CD14-positive monocyte (primary cell): ENCODE results near the gene ZNF473. TPM values are rescaled to one million over a fixed set of nuclear protein-coding genes. Genes with fewer than 3 reads are reported as not detected.

Experiments used
- DNase-seq, 3 donors: peaks; one replicate each; pipeline ENCODE4 v3.0.0-alpha.2; 2011 to 2022
- H2AFZ ChIP-seq: 2 replicates; pipeline ENCODE4 v1.6.0; 2012; ENCODE audit warnings: mild to moderate bottlenecking, low read depth, low read length, inconsistent platforms; ENCODE audit not compliant: insufficient read depth, poor library complexity, severe bottlenecking
- H3K27ac ChIP-seq, 2 donors: 1 replicate in 1 of 2; 2 replicates in 1 of 2; pipeline ENCODE4 v1.5.1; 2012 to 2013; ENCODE audit warnings: low read length in 2 of 2, control low read depth in 1 of 2, inconsistent platforms in 1 of 2, low read depth in 1 of 2, mild to moderate bottlenecking in 1 of 2
- H3K27me3 ChIP-seq, 2 donors: one replicate each; pipeline versions ENCODE4 v1.6.0 to v1.6.1; 2011 to 2013; ENCODE audit warnings: low read length in 2 of 2; ENCODE audit not compliant: control insufficient read depth in 2 of 2, insufficient read depth in 2 of 2
- H3K36me3 ChIP-seq, 2 donors: replicated peaks in 1 of 2; 1 replicate in 1 of 2; 2 replicates in 1 of 2; pipeline versions ENCODE4 v1.5.1 to v1.6.1; 2012 to 2013; ENCODE audit warnings: low read length in 2 of 2, control low read depth in 1 of 2, inconsistent platforms in 1 of 2, mild to moderate bottlenecking in 1 of 2; ENCODE audit not compliant: insufficient read depth in 2 of 2, control insufficient read depth in 1 of 2
- H3K4me1 ChIP-seq, 2 donors: 1 replicate in 1 of 2; 2 replicates in 1 of 2; pipeline versions ENCODE4 v1.5.1 to v1.6.1; 2012 to 2013; ENCODE audit warnings: low read length in 2 of 2, control low read depth in 1 of 2, inconsistent platforms in 1 of 2, mild to moderate bottlenecking in 1 of 2, moderate library complexity in 1 of 2; ENCODE audit not compliant: insufficient read depth in 2 of 2, control insufficient read depth in 1 of 2
- H3K4me2 ChIP-seq: replicated peaks from 2 replicates; pipeline ENCODE3; 2012; ENCODE audit warnings: low read length, moderate library complexity, mild to moderate bottlenecking; ENCODE audit not compliant: poor library complexity, severe bottlenecking; ENCODE audit errors: extremely low read depth
- H3K4me3 ChIP-seq, 3 experiments: fragments of 200-600 bp in 1 of 3; sonication (generic) in 1 of 3; replicated peaks in 1 of 3; 1 replicate in 2 of 3; 2 replicates in 1 of 3; pipeline ENCODE4 v1.5.1; 2011 to 2013; ENCODE audit warnings: low read length in 3 of 3, mild to moderate bottlenecking in 3 of 3, control low read depth in 2 of 3, low read depth in 2 of 3, inconsistent platforms in 1 of 3, moderate library complexity in 1 of 3
- H3K79me2 ChIP-seq: 2 replicates; pipeline ENCODE4 v1.6.0; 2012; ENCODE audit warnings: mild to moderate bottlenecking, control low read depth, inconsistent platforms, low read length, moderate library complexity; ENCODE audit not compliant: insufficient read depth
- H3K9ac ChIP-seq: 2 replicates; pipeline ENCODE4 v1.6.0; 2017; ENCODE audit warnings: low read length, mild to moderate bottlenecking; ENCODE audit not compliant: insufficient read depth, poor library complexity, severe bottlenecking
- H3K9me3 ChIP-seq, 2 donors: replicated peaks in 1 of 2; 1 replicate in 1 of 2; 2 replicates in 1 of 2; pipeline versions ENCODE4 v1.5.1 to v1.6.1; 2012 to 2013; ENCODE audit warnings: low read length in 2 of 2, control low read depth in 1 of 2; ENCODE audit not compliant: control insufficient read depth in 1 of 2, insufficient read depth in 1 of 2
- H4K20me1 ChIP-seq: 2 replicates; pipeline ENCODE4 v1.6.0; 2012; ENCODE audit warnings: mild to moderate bottlenecking, low read length, control low read depth, moderate library complexity; ENCODE audit not compliant: insufficient read depth
- H3K27ac Mint-ChIP-seq, 7 donors: one replicate each; pipeline ENCODE4 v1.8.0; 2020; ENCODE audit warnings: mild to moderate bottlenecking in 7 of 7, mixed read lengths in 7 of 7, moderate library complexity in 6 of 7, inconsistent platforms in 2 of 7
- H3K27me3 Mint-ChIP-seq, 3 donors: one replicate each; pipeline ENCODE4 v1.8.0; 2021 to 2022; ENCODE audit warnings: low read depth in 3 of 3, mild to moderate bottlenecking in 3 of 3, mixed read lengths in 3 of 3, moderate library complexity in 3 of 3, inconsistent platforms in 1 of 3
- H3K36me3 Mint-ChIP-seq, 2 donors: one replicate each; pipeline ENCODE4 v1.8.0; 2020; ENCODE audit warnings: mixed read lengths in 2 of 2, inconsistent platforms in 1 of 2, mild to moderate bottlenecking in 1 of 2
- H3K4me1 Mint-ChIP-seq: one replicate; pipeline ENCODE4 v1.8.0; 2020; ENCODE audit warnings: mild to moderate bottlenecking, mixed read lengths
- H3K4me3 Mint-ChIP-seq, 2 donors: one replicate each; pipeline ENCODE4 v1.8.0; 2020; ENCODE audit warnings: mild to moderate bottlenecking in 2 of 2, mixed read lengths in 2 of 2, moderate library complexity in 1 of 2
- H3K9me3 Mint-ChIP-seq, 7 donors: one replicate each; pipeline ENCODE4 v1.8.0; 2020 to 2022; ENCODE audit warnings: mixed read lengths in 7 of 7, mild to moderate bottlenecking in 6 of 7, moderate library complexity in 6 of 7, inconsistent platforms in 2 of 7
- WGBS: methylation state at CpG from one replicate; pipeline ENCODE4 v1.1.5; 2013; ENCODE audit warnings: missing lambda C conversion rate; ENCODE audit not compliant: insufficient coverage; 5-methylcytosine and 5-hydroxymethylcytosine counted together
- intact Hi-C, 2 donors: fragments of 100-400 bp; cut with micrococcal nuclease; formaldehyde crosslinking; loops; one replicate each; pipeline versions ENCODE4 v1.15.0 to v1.15.1; 2023
- polyA plus RNA-seq, 3 donors: library from polyadenylated mRNA; depleted of rRNA in 1 of 3; unstranded in 2 of 3; stranded (reverse) in 1 of 3; fragments of 300-500 nt in 2 of 3; fragments of >200 nt in 1 of 3; fragmentation: Illumina TruSeq in 2 of 3; gene quantifications; 1 replicate in 2 of 3; 2 replicates in 1 of 3; pipeline ENCODE4 v1.2.3, GENCODE V29; 2012 to 2021
- TF ChIP-seq, protein P1 (sequence below): fragments of 200-600 bp; IDR thresholded peaks from one replicate; pipeline ENCODE4 v1.8.0; 2022; ENCODE audit warnings: antibody characterized with exemption, mild to moderate bottlenecking

ZNF473 gene
- polyA plus RNA-seq, 3 donors = 0.73 to 2.3 (median 1.6) TPM

DNA sequence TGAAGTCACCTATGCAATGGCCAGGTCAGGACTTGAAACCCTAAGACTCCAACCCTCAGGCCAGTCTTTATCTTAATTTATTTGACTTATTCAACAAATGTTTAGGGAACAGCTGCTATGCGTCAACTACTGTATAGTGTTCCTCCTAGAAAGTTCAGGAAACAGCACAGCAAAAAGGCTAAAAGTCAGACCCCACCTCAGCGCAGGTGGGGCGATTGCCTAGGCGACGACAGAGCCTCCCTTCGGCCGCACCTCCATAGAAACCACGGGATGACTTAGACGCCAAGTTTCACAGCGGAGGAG lies 1.1 kb upstream of the ZNF473 start:
- Histone ChIP-seq H3K4me1 (peaks cover 20 to 28% of the 10 kb centered on the region in 2 donors), H3K36me3 (peaks cover 11 to 27% of the 10 kb centered on the region in 2 donors), H3K27me3 (no peaks in the 10 kb centered on the region), H3K9ac (peak overlapping the region; percentile 89), H4K20me1 (peaks cover 47% of the 10 kb centered on the region), H3K27ac (peak overlapping the region; percentile 73 to 91), H3K79me2 (peaks cover 69% of the 10 kb centered on the region), H2AFZ (peak overlapping the region; percentile 97), H3K4me3 (peak overlapping the region; percentile 71 to 97 (median 82)), H3K9me3 (no peaks in the 10 kb centered on the region), H3K4me2 (peak overlapping the region; percentile 94)
- Mint-ChIP-seq H3K9me3 (peaks cover 0 to 2% (median 0%) of the 10 kb centered on the region in 7 donors), H3K4me1 (peaks cover 35% of the 10 kb centered on the region), H3K36me3 (peaks cover 10 to 23% of the 10 kb centered on the region in 2 donors), H3K27me3 (peaks cover 0 to 8% (median 5%) of the 10 kb centered on the region in 3 donors), H3K27ac (peak overlapping the region; percentile 96 to 100 (median 99)), H3K4me3 (peak overlapping the region; percentile 94 to 98)
- intact Hi-C loops = loop anchor here (2.0 to 10.0 kb wide), 4 partner anchors 26 to 780 kb away; partner anchors contain the start of genes AKT1S1 (in 1 of the 2), BCL2L12 (in 1 of the 2), IRF3 (in 1 of the 2) and TBC1D17 (in 1 of the 2)
- no peak for DNase-seq
- TF ChIP-seq, protein P1, sequence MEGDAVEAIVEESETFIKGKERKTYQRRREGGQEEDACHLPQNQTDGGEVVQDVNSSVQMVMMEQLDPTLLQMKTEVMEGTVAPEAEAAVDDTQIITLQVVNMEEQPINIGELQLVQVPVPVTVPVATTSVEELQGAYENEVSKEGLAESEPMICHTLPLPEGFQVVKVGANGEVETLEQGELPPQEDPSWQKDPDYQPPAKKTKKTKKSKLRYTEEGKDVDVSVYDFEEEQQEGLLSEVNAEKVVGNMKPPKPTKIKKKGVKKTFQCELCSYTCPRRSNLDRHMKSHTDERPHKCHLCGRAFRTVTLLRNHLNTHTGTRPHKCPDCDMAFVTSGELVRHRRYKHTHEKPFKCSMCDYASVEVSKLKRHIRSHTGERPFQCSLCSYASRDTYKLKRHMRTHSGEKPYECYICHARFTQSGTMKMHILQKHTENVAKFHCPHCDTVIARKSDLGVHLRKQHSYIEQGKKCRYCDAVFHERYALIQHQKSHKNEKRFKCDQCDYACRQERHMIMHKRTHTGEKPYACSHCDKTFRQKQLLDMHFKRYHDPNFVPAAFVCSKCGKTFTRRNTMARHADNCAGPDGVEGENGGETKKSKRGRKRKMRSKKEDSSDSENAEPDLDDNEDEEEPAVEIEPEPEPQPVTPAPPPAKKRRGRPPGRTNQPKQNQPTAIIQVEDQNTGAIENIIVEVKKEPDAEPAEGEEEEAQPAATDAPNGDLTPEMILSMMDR = no peak
- WGBS = 0% methylated on average over 10 of the region's 10 CpGs

DNA sequence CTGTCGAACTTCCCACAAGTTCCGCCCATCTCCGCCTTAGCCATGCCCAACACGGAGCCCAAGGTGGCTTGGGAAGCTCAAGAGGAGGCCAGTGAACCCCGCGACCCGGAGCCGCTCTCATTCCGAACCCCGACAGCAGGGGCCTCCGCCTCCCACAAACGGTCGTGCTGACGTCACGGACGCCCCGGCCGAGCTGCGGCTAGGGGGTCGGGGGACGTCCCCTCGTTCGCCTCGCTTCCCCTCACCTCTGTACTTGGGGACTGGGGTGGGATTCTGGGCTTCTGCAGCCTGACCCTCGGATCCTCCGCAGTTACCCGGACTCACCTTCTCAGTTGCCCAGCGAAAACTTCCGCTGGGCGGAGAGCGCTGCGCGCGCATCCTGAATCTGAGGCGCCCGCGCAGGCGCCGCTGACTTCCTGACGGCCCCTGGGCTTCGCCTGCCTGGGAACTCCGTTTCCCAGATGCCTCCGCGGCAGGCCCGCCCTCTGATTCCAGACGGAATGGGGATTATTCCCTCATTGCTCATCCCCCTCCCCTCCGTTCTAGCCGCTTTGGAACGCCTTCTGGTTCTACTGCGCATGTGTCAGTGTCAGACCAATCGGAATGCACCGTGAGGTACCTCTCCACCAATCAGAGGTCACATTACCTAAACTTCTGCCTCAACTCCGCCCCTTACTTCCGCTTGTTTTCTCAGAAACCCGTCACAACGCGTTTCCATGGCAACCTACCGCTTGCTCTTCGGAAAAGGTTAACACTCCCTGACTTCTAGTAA lies 597 bp upstream of the ZNF473 start, which contains the start of gene VRK3:
Gene VRK3 (minus strand): TSS at position 351 of the 772 bp plus-strand sequence. CDS start 9,210 bp downstream, outside the sequence.
- intact Hi-C loops = loop anchor here (2.0 to 10.0 kb wide), 4 partner anchors 26 to 780 kb away; partner anchors contain the start of genes AKT1S1 (in 1 of the 2), BCL2L12 (in 1 of the 2), IRF3 (in 1 of the 2) and TBC1D17 (in 1 of the 2)
- Histone ChIP-seq H3K9ac (peak within 1 kb of the TSS; percentile 89), H3K4me1 (peaks cover 23 to 31% of the 10 kb centered on the region in 2 donors), H3K4me3 (peak within 1 kb of the TSS; percentile 76 to 97 (median 82)), H3K9me3 (no peaks in the 10 kb centered on the region), H3K36me3 (peaks cover 10 to 22% of the 10 kb centered on the region in 2 donors), H2AFZ (peak within 1 kb of the TSS; percentile 97), H4K20me1 (peaks cover 46% of the 10 kb centered on the region), H3K4me2 (peak within 1 kb of the TSS; percentile 94), H3K79me2 (peaks cover 71% of the 10 kb centered on the region), H3K27me3 (no peaks in the 10 kb centered on the region), H3K27ac (peak within 1 kb of the TSS; percentile 73 to 91)
- H3K9me3 Mint-ChIP-seq = peaks cover 0 to 2% (median 0%) of the 10 kb centered on the region in 7 donors
- TF ChIP-seq, protein P1 = peak; percentile 12
- peaks cover 0 to 8% (median 5%) of the 10 kb centered on the region in 3 donors for H3K27me3 Mint-ChIP-seq
- H3K36me3 Mint-ChIP-seq = peaks cover 7 to 18% of the 10 kb centered on the region in 2 donors
- peaks cover 40% of the 10 kb centered on the region for H3K4me1 Mint-ChIP-seq
- H3K4me3 Mint-ChIP-seq = peak within 1 kb of the TSS; percentile 94 to 98
- peak; percentile 100 for DNase-seq
- peak within 1 kb of the TSS; percentile 96 to 100 (median 99) for H3K27ac Mint-ChIP-seq
- 0% methylated on average over 52 of the region's 59 CpGs for WGBS
